GM06990 (cell line): ENCODE results near the gene TNFRSF1B.

Source experiments
- DNase-seq: peaks from one replicate; pipeline ENCODE4 v3.0.0-alpha.2; 2011; ENCODE audit not compliant: insufficient read length; ENCODE audit errors: extremely low read depth
- H3K27me3 ChIP-seq: replicated peaks from 2 replicates; pipeline ENCODE4 v1.6.0; 2011; ENCODE audit warnings: low read length; ENCODE audit not compliant: control insufficient read depth, insufficient read depth
- H3K36me3 ChIP-seq: 2 replicates; pipeline ENCODE4 v1.5.1; 2011; ENCODE audit warnings: low read length; ENCODE audit not compliant: control insufficient read depth, insufficient read depth
- H3K4me3 ChIP-seq: replicated peaks from 2 replicates; pipeline ENCODE4 v1.5.1; 2011; ENCODE audit warnings: low read depth, mild to moderate bottlenecking, control low read depth, low read length
- CTCF ChIP-seq: IDR thresholded peaks from 2 replicates; pipeline ENCODE4 v1.5.1; 2011; ENCODE audit warnings: low read length, control low read depth, mild to moderate bottlenecking, inconsistent platforms; ENCODE audit not compliant: insufficient read depth, poor library complexity, severe bottlenecking

Gene TNFRSF1B

GRCh38 chr1:12182410-12182984 is 15.7 kb downstream of the TNFRSF1B start:
- no peak overlapping the region for H3K4me3 ChIP-seq
- TF ChIP-seq CTCF: no peak
- no peak for DNase-seq
- H3K27me3 ChIP-seq: no peaks in the 10 kb centered on the region
- peaks cover 7% of the 10 kb centered on the region for H3K36me3 ChIP-seq

GRCh38 chr1:12183095-12183794 is 16.5 kb downstream of the TNFRSF1B start:
- Histone ChIP-seq H3K36me3 (peaks cover 8% of the 10 kb centered on the region), H3K27me3 (no peaks in the 10 kb centered on the region), H3K4me3 (no peak overlapping the region)
- TF ChIP-seq CTCF: no peak
- DNase-seq: no peak

GRCh38 chr1:12184008-12184681 is 17.4 kb downstream of the TNFRSF1B start:
- H3K4me3 ChIP-seq: no peak overlapping the region
- no peak for DNase-seq
- H3K36me3 ChIP-seq: peaks cover 13% of the 10 kb centered on the region
- no peaks in the 10 kb centered on the region for H3K27me3 ChIP-seq
- TF ChIP-seq CTCF: peak; percentile 17

- Histone ChIP-seq H3K4me3 (no peak overlapping the region), H3K36me3 (peaks cover 13% of the 10 kb centered on the region), H3K27me3 (no peaks in the 10 kb centered on the region)
- TF ChIP-seq CTCF: no peak
- DNase-seq: no peak
Measured at GRCh38 chr1:12185036-12185917, 18.5 kb downstream of the TNFRSF1B start.

GRCh38 chr1:12185918-12186678 is 19.3 kb downstream of the TNFRSF1B start:
- no peak for DNase-seq
- H3K4me3 ChIP-seq: no peak overlapping the region
- H3K36me3 ChIP-seq: peaks cover 12% of the 10 kb centered on the region
- TF ChIP-seq CTCF: no peak
- H3K27me3 ChIP-seq: no peaks in the 10 kb centered on the region
